Skin epidermis (tissue), 12 donors: ENCODE data around the gene BSPH1.
"Not testable (repeated sequence)": the region's sequence is repeated elsewhere in the genome, so short reads cannot be mapped to it uniquely, and the experiment has no call there.

Experiments used
- H3K27ac ChIP-seq, 21 experiments: fragments of 200-600 bp; sonication (generic) in 11 of 21; one replicate each; pipeline ENCODE4 v1.5.0; 2020; ENCODE audit warnings: mild to moderate bottlenecking in 3 of 21, inconsistent platforms in 2 of 21, moderate library complexity in 2 of 21
- H3K4me3 ChIP-seq, 7 experiments: fragments of 200-600 bp; sonication (generic) in 2 of 7; one replicate each; pipeline ENCODE4 v1.5.0; 2020; ENCODE audit warnings: inconsistent platforms in 2 of 7, mild to moderate bottlenecking in 2 of 7, moderate library complexity in 1 of 7

Gene BSPH1

DNA sequence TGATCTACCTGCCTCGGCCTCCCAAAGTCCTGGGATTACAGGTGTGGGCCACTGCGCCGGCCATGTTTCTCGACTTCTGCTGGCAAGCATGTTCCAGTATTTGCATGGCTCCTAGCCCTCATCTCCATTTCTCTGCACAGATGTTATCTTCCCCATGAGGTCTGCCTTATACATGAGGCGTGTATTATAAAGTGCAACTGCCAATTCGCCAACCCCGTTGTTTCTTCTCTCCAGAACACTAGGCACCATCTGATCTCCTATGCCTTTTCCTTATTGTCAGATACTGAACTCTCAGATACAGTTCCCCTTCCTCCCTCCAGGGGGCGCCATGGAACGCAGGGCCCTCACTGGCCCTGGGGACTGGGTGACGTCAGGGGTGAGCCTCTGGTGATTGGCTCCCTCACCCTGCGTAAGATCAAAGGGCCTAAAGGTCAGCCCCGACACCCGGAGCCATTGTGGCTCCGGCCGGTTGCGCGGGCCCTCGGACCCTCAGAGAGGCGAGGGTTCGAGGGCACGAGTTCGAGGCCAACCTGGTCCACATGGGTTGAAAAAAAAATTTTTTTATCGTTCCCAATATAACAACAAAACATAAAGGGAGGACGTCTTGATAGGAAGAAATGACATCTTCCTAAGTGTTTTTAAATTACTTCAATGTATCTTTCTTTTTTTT lies 42.0 kb downstream of the BSPH1 start:
- H3K27ac ChIP-seq = not testable (repeated sequence)

DNA sequence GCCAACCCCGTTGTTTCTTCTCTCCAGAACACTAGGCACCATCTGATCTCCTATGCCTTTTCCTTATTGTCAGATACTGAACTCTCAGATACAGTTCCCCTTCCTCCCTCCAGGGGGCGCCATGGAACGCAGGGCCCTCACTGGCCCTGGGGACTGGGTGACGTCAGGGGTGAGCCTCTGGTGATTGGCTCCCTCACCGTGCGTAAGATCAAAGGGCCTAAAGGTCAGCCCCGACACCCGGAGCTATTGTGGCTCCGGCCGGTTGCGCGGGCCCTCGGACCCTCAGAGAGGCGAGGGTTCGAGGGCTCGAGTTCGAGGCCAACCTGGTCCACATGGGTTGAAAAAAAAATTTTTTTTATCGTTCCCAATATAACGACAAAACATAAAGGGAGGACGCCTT lies 63.4 kb downstream of the BSPH1 start:
- not testable (repeated sequence) for H3K4me3 ChIP-seq, H3K27ac ChIP-seq

More for the DNA sequence above, 42.0 kb downstream of the BSPH1 start:
- H3K4me3 ChIP-seq = not testable (repeated sequence)

DNA sequence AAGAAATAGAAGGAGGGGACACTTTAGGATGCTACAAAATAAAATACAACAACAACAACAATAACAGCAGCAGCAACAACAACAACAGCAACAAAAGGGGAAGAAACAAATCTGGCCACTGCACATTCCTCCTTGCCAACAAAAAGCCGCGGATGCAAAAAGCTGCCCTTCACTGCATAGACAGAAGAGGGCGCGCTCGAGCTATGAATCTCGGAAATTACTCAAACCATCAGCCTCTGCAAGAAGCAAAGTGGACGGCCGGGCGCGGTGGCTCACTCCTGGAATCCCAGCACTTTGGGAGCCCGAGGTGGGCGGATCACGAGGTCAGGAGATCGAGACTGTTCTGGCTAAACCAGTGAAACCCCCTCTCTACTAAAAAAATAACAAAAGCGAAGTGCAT lies 71.9 kb downstream of the BSPH1 start:
- H3K4me3 ChIP-seq, H3K27ac ChIP-seq: not testable (repeated sequence)
